HepG2 (cell line): Measurements from ENCODE around the gene C2. TPM values are rescaled to one million over a fixed set of nuclear protein-coding genes. Genes with fewer than 3 reads are reported as not detected.

Source experiments
- ARNT2 ChIP-seq: sonication (generic); formaldehyde crosslinking; IDR thresholded peaks from 2 replicates; pipeline ENCODE4 v1.8.0; 2022; ENCODE audit warnings: mild to moderate bottlenecking, low read depth, missing genetic modification reagents, moderate library complexity
- ELF4 ChIP-seq: sonication (generic); formaldehyde crosslinking; IDR thresholded peaks from 2 replicates; pipeline ENCODE4 v1.5.0; 2020; ENCODE audit warnings: missing genetic modification reagents, mild to moderate bottlenecking, moderate library complexity, borderline replicate concordance
- HMGA1 ChIP-seq: sonication (generic); formaldehyde crosslinking; conservative IDR thresholded peaks from 2 replicates; pipeline ENCODE4 v1.4.0; 2020; ENCODE audit warnings: missing genetic modification reagents
- KDM5B ChIP-seq: sonication (generic); formaldehyde crosslinking; IDR thresholded peaks from 2 replicates; pipeline ENCODE4 v1.4.0; 2020; ENCODE audit warnings: missing genetic modification reagents, mild to moderate bottlenecking, borderline replicate concordance
- KMT2A ChIP-seq: sonication (generic); formaldehyde crosslinking; IDR thresholded peaks from 2 replicates; pipeline ENCODE4 v1.4.0; 2020; ENCODE audit warnings: missing genetic modification reagents
- MAX ChIP-seq: IDR thresholded peaks from 2 replicates; pipeline ENCODE4 v1.6.1; 2012; ENCODE audit warnings: inconsistent platforms
- MIER2 ChIP-seq: IDR thresholded peaks from 2 replicates; pipeline ENCODE4 v1.6.1; 2016; ENCODE audit warnings: missing biosample characterization, missing genetic modification reagents
- MTF2 ChIP-seq: sonication (generic); formaldehyde crosslinking; IDR thresholded peaks from 2 replicates; pipeline ENCODE4 v1.5.0; 2020; ENCODE audit warnings: missing genetic modification reagents, borderline replicate concordance
- NR2F2 ChIP-seq: IDR thresholded peaks from 2 replicates; pipeline ENCODE4 v1.6.1; 2012; ENCODE audit warnings: low read depth, inconsistent platforms, borderline replicate concordance
- PBX2 ChIP-seq: IDR thresholded peaks from 2 replicates; pipeline ENCODE4 v1.6.1; 2016; ENCODE audit warnings: control low read depth
- SATB2 ChIP-seq: sonication (generic); formaldehyde crosslinking; IDR thresholded peaks from 2 replicates; pipeline ENCODE4 v1.5.0; 2020; ENCODE audit warnings: missing genetic modification reagents
- SP4 ChIP-seq: sonication (generic); formaldehyde crosslinking; IDR thresholded peaks from 2 replicates; pipeline ENCODE4 v1.8.1; 2023; ENCODE audit warnings: mild to moderate bottlenecking, missing genetic modification reagents
- U2AF1 ChIP-seq: fragments of 200-400 bp; formaldehyde crosslinking; optimal IDR thresholded peaks from 2 replicates; pipeline ENCODE3; 2017; ENCODE audit warnings: mild to moderate bottlenecking, low read depth, low read length
- ZNF205 ChIP-seq: IDR thresholded peaks from 2 replicates; pipeline ENCODE4 v1.6.1; 2018; ENCODE audit warnings: missing biosample characterization, missing genetic modification reagents
- ZNF414 ChIP-seq: sonication (generic); formaldehyde crosslinking; IDR thresholded peaks from 2 replicates; pipeline ENCODE4 v1.5.0; 2020; ENCODE audit warnings: missing genetic modification reagents
- polyA plus RNA-seq, 8 experiments: library from polyadenylated mRNA; depleted of rRNA in 3 of 8; stranded (reverse) in 7 of 8; unstranded in 1 of 8; fragments of >200 nt; fragmentation: Illumina TruSeq in 4 of 8; extraction: Trizol in 4 of 8; gene quantifications; 2 replicates each; pipeline versions ENCODE4 v1.2.1 to v1.2.3, GENCODE V29; 2011 to 2016; ENCODE audit warnings: low read depth in 4 of 8, missing spikeins in 1 of 8, mixed read lengths in 1 of 8; ENCODE audit not compliant: insufficient read depth in 1 of 8
- total RNA-seq, 5 experiments: library from RNA; depleted of rRNA; stranded (reverse); fragments of >200 nt; fragmentation: Illumina TruSeq; extraction: Trizol; gene quantifications; 2 replicates each; pipeline ENCODE4 v1.2.3, GENCODE V29; 2016; ENCODE audit warnings: low read depth in 1 of 5
- TF ChIP-seq, protein P1 (sequence below): sonication (generic); formaldehyde crosslinking; IDR thresholded peaks from 2 replicates; pipeline ENCODE4 v1.5.0; 2020; ENCODE audit warnings: mild to moderate bottlenecking, low read depth, missing genetic modification reagents, borderline replicate concordance
- TF ChIP-seq, protein P2 (sequence below): sonication (generic); formaldehyde crosslinking; IDR thresholded peaks from 2 replicates; pipeline ENCODE4 v1.5.1; 2020; ENCODE audit warnings: missing genetic modification reagents, mild to moderate bottlenecking, borderline replicate concordance
- TF ChIP-seq, protein P3 (sequence below): sonication (generic); formaldehyde crosslinking; IDR thresholded peaks from 2 replicates; pipeline ENCODE4 v1.5.0; 2020; ENCODE audit warnings: mild to moderate bottlenecking, missing genetic modification reagents, borderline replicate concordance
- TF ChIP-seq, protein P4 (sequence below): sonication (generic); formaldehyde crosslinking; IDR thresholded peaks from 2 replicates; pipeline ENCODE4 v1.4.0; 2020; ENCODE audit warnings: missing genetic modification reagents

Gene C2
- total and polyA plus RNA-seq, 2 of the 13 experiments (the other 11 are each of a cell fraction or from before 2014, with no cell fraction given) = 165 to 307 TPM

DNA sequence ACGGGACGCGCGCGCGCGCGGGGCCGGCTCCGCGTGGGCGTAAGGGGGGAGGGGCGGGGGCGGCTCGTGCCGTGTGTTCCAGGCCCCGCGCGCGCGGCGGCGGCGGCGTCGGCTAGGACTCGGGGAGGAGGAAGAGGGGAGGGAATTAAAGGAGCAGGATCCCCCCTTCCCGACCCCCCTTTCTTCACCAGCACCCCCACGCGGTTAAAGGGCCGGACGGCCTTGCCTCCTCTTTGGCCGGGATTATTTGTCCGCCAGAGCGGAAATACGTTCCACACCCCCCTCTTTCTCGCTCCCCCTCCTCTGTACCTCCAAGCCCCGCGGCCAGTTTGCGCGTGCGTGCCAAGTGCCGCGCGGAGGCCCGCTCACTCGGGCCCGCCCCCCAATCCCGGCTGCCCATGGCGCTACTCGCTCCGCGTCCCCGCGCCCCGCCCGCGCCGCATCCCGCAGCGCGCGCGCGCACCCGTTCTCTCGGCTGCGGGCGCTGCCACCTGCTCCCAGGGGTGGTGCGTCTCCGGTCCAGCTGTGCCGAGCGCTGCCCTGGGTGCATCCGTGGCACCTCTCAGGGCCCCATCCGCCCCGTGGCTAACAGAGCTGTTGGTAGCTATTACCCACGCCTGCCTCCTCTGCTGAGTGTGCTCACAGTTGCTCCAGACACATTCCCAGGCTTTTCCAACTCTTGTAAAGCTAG lies 25.4 kb upstream of the C2 start, which contains the start of gene ZBTB12 (continued):
- TF ChIP-seq MTF2 (CRISPR knock-in tag) = 0 out of 2 replicates have a peak, but pooled peaks have one; percentile 28
- peak; percentile 53; the same call in 1 of the 2 replicates for TF ChIP-seq KDM5B (CRISPR knock-in tag)
- TF ChIP-seq, protein P1, sequence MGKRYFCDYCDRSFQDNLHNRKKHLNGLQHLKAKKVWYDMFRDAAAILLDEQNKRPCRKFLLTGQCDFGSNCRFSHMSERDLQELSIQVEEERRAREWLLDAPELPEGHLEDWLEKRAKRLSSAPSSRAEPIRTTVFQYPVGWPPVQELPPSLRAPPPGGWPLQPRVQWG (CRISPR knock-in tag) = no peak
- TF ChIP-seq MIER2 = no peak
- TF ChIP-seq SP4 = peak; percentile 92
- TF ChIP-seq, protein P2, sequence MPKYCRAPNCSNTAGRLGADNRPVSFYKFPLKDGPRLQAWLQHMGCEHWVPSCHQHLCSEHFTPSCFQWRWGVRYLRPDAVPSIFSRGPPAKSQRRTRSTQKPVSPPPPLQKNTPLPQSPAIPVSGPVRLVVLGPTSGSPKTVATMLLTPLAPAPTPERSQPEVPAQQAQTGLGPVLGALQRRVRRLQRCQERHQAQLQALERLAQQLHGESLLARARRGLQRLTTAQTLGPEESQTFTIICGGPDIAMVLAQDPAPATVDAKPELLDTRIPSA (CRISPR knock-in tag) = no peak
- TF ChIP-seq HMGA1 (CRISPR knock-in tag) = no peak
- no peak for TF ChIP-seq ELF4 (CRISPR knock-in tag)
- no peak for TF ChIP-seq U2AF1
- peak; percentile 83; the same call in 1 of the 2 replicates for TF ChIP-seq MAX
- no peak for TF ChIP-seq SATB2 (CRISPR knock-in tag)
- TF ChIP-seq NR2F2 = no peak
- no peak for TF ChIP-seq KMT2A (CRISPR knock-in tag)
- no peak for TF ChIP-seq ZNF414
- TF ChIP-seq, protein P3, sequence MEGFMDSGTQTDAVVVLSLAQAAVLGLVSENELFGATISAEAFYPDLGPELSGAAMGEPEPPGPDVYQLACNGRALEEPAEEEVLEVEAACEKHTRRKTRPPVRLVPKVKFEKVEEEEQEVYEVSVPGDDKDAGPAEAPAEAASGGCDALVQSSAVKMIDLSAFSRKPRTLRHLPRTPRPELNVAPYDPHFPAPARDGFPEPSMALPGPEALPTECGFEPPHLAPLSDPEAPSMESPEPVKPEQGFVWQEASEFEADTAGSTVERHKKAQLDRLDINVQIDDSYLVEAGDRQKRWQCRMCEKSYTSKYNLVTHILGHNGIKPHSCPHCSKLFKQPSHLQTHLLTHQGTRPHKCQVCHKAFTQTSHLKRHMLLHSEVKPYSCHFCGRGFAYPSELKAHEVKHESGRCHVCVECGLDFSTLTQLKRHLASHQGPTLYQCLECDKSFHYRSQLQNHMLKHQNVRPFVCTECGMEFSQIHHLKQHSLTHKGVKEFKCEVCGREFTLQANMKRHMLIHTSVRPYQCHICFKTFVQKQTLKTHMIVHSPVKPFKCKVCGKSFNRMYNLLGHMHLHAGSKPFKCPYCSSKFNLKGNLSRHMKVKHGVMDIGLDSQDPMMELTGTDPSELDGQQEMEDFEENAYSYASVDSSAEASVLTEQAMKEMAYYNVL (CRISPR knock-in tag) = no peak
- 0 out of 2 replicates have a peak, but pooled peaks have one; percentile 29 for TF ChIP-seq ZNF205 (CRISPR knock-in tag)
- peak; percentile 40; the same call in 1 of the 2 replicates for TF ChIP-seq ARNT2
- TF ChIP-seq, protein P4, sequence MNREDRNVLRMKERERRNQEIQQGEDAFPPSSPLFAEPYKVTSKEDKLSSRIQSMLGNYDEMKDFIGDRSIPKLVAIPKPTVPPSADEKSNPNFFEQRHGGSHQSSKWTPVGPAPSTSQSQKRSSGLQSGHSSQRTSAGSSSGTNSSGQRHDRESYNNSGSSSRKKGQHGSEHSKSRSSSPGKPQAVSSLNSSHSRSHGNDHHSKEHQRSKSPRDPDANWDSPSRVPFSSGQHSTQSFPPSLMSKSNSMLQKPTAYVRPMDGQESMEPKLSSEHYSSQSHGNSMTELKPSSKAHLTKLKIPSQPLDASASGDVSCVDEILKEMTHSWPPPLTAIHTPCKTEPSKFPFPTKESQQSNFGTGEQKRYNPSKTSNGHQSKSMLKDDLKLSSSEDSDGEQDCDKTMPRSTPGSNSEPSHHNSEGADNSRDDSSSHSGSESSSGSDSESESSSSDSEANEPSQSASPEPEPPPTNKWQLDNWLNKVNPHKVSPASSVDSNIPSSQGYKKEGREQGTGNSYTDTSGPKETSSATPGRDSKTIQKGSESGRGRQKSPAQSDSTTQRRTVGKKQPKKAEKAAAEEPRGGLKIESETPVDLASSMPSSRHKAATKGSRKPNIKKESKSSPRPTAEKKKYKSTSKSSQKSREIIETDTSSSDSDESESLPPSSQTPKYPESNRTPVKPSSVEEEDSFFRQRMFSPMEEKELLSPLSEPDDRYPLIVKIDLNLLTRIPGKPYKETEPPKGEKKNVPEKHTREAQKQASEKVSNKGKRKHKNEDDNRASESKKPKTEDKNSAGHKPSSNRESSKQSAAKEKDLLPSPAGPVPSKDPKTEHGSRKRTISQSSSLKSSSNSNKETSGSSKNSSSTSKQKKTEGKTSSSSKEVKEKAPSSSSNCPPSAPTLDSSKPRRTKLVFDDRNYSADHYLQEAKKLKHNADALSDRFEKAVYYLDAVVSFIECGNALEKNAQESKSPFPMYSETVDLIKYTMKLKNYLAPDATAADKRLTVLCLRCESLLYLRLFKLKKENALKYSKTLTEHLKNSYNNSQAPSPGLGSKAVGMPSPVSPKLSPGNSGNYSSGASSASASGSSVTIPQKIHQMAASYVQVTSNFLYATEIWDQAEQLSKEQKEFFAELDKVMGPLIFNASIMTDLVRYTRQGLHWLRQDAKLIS (CRISPR knock-in tag) = no peak
- TF ChIP-seq PBX2 (CRISPR knock-in tag) = no peak
